PFSK-1 (cell line): ENCODE results near the gene LCMT1.

ENCODE experiments used
- FOXP2 ChIP-seq: optimal IDR thresholded peaks from 2 replicates; pipeline ENCODE3; 2011; ENCODE audit warnings: borderline replicate concordance, control low read depth, inconsistent platforms; ENCODE audit not compliant: insufficient read depth; ENCODE audit errors: extremely low read length, extremely low read depth
- POLR2AphosphoS5 ChIP-seq: IDR thresholded peaks from 2 replicates; pipeline ENCODE4 v1.6.1; 2012; ENCODE audit warnings: low read depth, mild to moderate bottlenecking, control low read depth, low read length, moderate library complexity
- SIN3A ChIP-seq: IDR thresholded peaks from 2 replicates; pipeline ENCODE4 v1.6.1; 2012; ENCODE audit warnings: mild to moderate bottlenecking, low read length, moderate library complexity, borderline replicate concordance; ENCODE audit not compliant: insufficient read depth
- TAF1 ChIP-seq: IDR thresholded peaks from 2 replicates; pipeline ENCODE4 v1.6.1; 2012; ENCODE audit warnings: low read length, control low read depth, borderline replicate concordance; ENCODE audit not compliant: insufficient read depth
- TF ChIP-seq, protein P1 (sequence below), 2 experiments: IDR thresholded peaks; 2 replicates each; pipeline versions ENCODE4 v1.6.1 to v1.8.0; 2011 to 2012; ENCODE audit warnings: low read depth in 2 of 2, low read length in 2 of 2, control low read depth in 1 of 2, inconsistent platforms in 1 of 2, mild to moderate bottlenecking in 1 of 2, moderate library complexity in 1 of 2; ENCODE audit not compliant: insufficient read depth in 1 of 2

DNA sequence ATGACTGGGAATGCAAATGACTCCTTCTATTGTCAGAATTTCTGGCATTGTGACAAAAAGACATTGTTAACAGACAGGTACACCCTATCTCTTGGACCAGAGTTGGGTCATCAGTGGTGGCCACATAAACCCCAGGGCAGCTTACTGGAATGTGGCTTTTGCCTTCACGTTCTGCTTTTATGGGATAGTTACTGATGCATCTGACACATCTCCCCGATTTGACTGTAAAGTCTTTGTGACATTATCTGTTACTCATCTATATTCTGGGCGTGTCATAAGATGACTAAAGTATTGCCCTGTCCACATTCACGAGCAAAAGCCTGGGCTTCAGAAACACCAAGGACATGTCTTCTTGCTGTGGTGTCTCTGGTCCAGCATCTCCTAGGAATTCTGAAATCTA lies 86.5 kb downstream of the LCMT1 start:
- TF ChIP-seq TAF1 (no peak), POLR2AphosphoS5 (no peak), SIN3A (no peak), FOXP2 (no peak)
- TF ChIP-seq, protein P1, sequence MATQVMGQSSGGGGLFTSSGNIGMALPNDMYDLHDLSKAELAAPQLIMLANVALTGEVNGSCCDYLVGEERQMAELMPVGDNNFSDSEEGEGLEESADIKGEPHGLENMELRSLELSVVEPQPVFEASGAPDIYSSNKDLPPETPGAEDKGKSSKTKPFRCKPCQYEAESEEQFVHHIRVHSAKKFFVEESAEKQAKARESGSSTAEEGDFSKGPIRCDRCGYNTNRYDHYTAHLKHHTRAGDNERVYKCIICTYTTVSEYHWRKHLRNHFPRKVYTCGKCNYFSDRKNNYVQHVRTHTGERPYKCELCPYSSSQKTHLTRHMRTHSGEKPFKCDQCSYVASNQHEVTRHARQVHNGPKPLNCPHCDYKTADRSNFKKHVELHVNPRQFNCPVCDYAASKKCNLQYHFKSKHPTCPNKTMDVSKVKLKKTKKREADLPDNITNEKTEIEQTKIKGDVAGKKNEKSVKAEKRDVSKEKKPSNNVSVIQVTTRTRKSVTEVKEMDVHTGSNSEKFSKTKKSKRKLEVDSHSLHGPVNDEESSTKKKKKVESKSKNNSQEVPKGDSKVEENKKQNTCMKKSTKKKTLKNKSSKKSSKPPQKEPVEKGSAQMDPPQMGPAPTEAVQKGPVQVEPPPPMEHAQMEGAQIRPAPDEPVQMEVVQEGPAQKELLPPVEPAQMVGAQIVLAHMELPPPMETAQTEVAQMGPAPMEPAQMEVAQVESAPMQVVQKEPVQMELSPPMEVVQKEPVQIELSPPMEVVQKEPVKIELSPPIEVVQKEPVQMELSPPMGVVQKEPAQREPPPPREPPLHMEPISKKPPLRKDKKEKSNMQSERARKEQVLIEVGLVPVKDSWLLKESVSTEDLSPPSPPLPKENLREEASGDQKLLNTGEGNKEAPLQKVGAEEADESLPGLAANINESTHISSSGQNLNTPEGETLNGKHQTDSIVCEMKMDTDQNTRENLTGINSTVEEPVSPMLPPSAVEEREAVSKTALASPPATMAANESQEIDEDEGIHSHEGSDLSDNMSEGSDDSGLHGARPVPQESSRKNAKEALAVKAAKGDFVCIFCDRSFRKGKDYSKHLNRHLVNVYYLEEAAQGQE (IDR thresholded peaks at IDR 0.05; ENCODE audit: insufficient read depth in 1 of 2, low read depth in 2 of 2, low read length in 2 of 2) = no peak
